Lung (tissue), 12 donors: Measurements from ENCODE around the gene LY9. TPM values are rescaled to one million over a fixed set of nuclear protein-coding genes. Genes with fewer than 3 reads are reported as not detected.

Experiments
- ATAC-seq: fragments of 200-7000 bp; cut with Tn5 transposase; one replicate; pipeline ENCODE4 v1.9.1; 2020; ENCODE audit warnings: moderate number of reproducible peaks; ENCODE audit not compliant: insufficient read depth, low FRiP score
- DNase-seq, 3 donors: peaks; one replicate each; pipeline ENCODE4 v3.0.0-alpha.2; 2013 to 2017
- H3K27ac ChIP-seq, 2 donors: one replicate each; pipeline ENCODE4 v1.5.1; 2013; ENCODE audit warnings: mild to moderate bottlenecking in 2 of 2, moderate library complexity in 2 of 2, control low read depth in 1 of 2, inconsistent platforms in 1 of 2, low read depth in 1 of 2, low read length in 1 of 2
- H3K27me3 ChIP-seq, 3 donors: one replicate each; pipeline ENCODE4 v1.5.1; 2013; ENCODE audit warnings: low read length in 2 of 3; ENCODE audit not compliant: control insufficient read depth in 3 of 3, insufficient read depth in 3 of 3
- H3K36me3 ChIP-seq, 4 donors: one replicate each; pipeline ENCODE4 v1.5.1; 2013; ENCODE audit warnings: low read length in 4 of 4, mild to moderate bottlenecking in 1 of 4, moderate library complexity in 1 of 4; ENCODE audit not compliant: control insufficient read depth in 4 of 4, insufficient read depth in 4 of 4
- H3K4me1 ChIP-seq, 5 donors: one replicate each; pipeline ENCODE4 v1.5.1; 2013; ENCODE audit warnings: low read length in 5 of 5, mild to moderate bottlenecking in 2 of 5, moderate library complexity in 1 of 5; ENCODE audit not compliant: control insufficient read depth in 5 of 5, insufficient read depth in 5 of 5
- H3K4me3 ChIP-seq: one replicate; pipeline ENCODE4 v1.5.1; 2013; ENCODE audit warnings: mild to moderate bottlenecking, control low read depth, moderate library complexity
- H3K9ac ChIP-seq, 2 donors: one replicate each; pipeline ENCODE4 v1.5.1; 2013; ENCODE audit warnings: low read length in 2 of 2, control low read depth in 1 of 2; ENCODE audit not compliant: insufficient read depth in 1 of 2
- H3K9me3 ChIP-seq, 4 donors: one replicate each; pipeline ENCODE4 v1.5.1; 2013; ENCODE audit warnings: low read length in 3 of 4, mild to moderate bottlenecking in 1 of 4, moderate library complexity in 1 of 4; ENCODE audit not compliant: control insufficient read depth in 4 of 4, insufficient read depth in 3 of 4
- CTCF ChIP-seq: IDR thresholded peaks from 2 replicates; pipeline ENCODE4 v1.5.1; 2012; ENCODE audit warnings: mild to moderate bottlenecking; ENCODE audit errors: control extremely low read depth, extremely low read depth
- WGBS, 2 donors: extraction: QIAGEN DNeasy Blood & Tissue Kit; methylation state at CpG; one replicate each; pipeline ENCODE4 v1.1.7; 2013; 5-methylcytosine and 5-hydroxymethylcytosine counted together
- polyA plus RNA-seq, 2 donors: library from polyadenylated mRNA; stranded (reverse); fragments of 200-250 nt; gene quantifications; one replicate each; pipeline ENCODE4 v1.2.1, GENCODE V29; 2013
- total RNA-seq, 2 donors: library from RNA; depleted of rRNA in 1 of 2; stranded (reverse); fragments of >200 nt in 1 of 2; gene quantifications; one replicate each; pipeline ENCODE4 v1.2.1, GENCODE V29; 2014 to 2021
- donor health status: control.
- donor health status: control.
- donor health status: Bipolar disorder and iron deficiency.
- donor health status: healthy.
- donor health status: DM: yes; HTN: yes; CAD: no.

LY9 gene
- total and polyA plus RNA-seq, 4 donors, result 0.94 to 3.4 (median 1.4) TPM

- peaks cover 0 to 8% (median 0%) of the 10 kb centered on the region in 5 donors for H3K4me1 ChIP-seq
- H3K9ac ChIP-seq, result no peak overlapping the region
- TF ChIP-seq CTCF, result no peak
- DNase-seq, result no peak
- ATAC-seq, result no peak
- H3K27me3 ChIP-seq, result no peaks in the 10 kb centered on the region
- no peak overlapping the region for H3K4me3 ChIP-seq
- no peak overlapping the region for H3K27ac ChIP-seq
- no peaks in the 10 kb centered on the region for H3K9me3 ChIP-seq
- no peaks in the 10 kb centered on the region for H3K36me3 ChIP-seq
- 37 to 73% methylated on average over 3 of the region's 3 CpGs for WGBS, 2 donors
Observed at GRCh38 chr1:160835751-160836150, 39.8 kb downstream of the LY9 start.

- ATAC-seq, result no peak
- TF ChIP-seq CTCF, result no peak
- Histone ChIP-seq H3K4me3 (no peak overlapping the region), H3K9ac (no peak overlapping the region), H3K36me3 (no peaks in the 10 kb centered on the region), H3K27me3 (no peaks in the 10 kb centered on the region), H3K9me3 (no peaks in the 10 kb centered on the region), H3K4me1 (peaks cover 0 to 8% (median 0%) of the 10 kb centered on the region in 5 donors), H3K27ac (no peak overlapping the region)
- no peak for DNase-seq
- 12 to 25% methylated on average over 3 of the region's 3 CpGs for WGBS, 2 donors
Observed at GRCh38 chr1:160836561-160836960, 40.6 kb downstream of the LY9 start.

- ATAC-seq (no peak), DNase-seq (no peak)
- Histone ChIP-seq H3K4me1 (peaks cover 0 to 8% (median 0%) of the 10 kb centered on the region in 5 donors), H3K9me3 (no peaks in the 10 kb centered on the region), H3K4me3 (no peak overlapping the region), H3K9ac (no peak overlapping the region), H3K27ac (no peak overlapping the region), H3K36me3 (no peaks in the 10 kb centered on the region), H3K27me3 (no peaks in the 10 kb centered on the region)
- no peak for TF ChIP-seq CTCF
- 56 to 61% methylated on average over 4 of the region's 4 CpGs for WGBS, 2 donors
Observed at GRCh38 chr1:160836981-160837557, 41.1 kb downstream of the LY9 start.
